ENCODE data around the gene SH3GL1. TPM values are rescaled to one million over a fixed set of nuclear protein-coding genes. Genes with fewer than 3 reads are reported as not detected.

Gene SH3GL1
- total RNA-seq, 2 experiments from 2014 or later, result 43.3 to 57.7 TPM

DNA sequence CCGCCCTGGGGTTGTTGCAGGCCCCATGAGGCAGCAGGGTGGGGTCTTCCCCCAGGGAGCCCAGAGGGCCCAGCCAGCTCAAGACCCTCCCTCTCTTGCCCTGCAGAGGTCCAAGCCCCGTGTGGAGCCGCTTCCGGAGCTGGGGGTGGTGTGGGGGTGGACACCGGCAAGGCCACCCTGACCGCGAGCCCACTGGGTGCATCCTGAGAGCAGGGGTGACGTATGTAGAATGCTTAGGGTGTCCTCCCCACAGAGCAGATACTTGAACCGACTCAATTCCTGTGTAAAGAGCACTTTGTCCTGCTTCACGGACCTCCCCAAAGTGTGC lies 42.4 kb upstream of the SH3GL1 start:
- H3K36me3 Mint-ChIP-seq, result peaks cover 18% of the 10 kb centered on the region

DNA sequence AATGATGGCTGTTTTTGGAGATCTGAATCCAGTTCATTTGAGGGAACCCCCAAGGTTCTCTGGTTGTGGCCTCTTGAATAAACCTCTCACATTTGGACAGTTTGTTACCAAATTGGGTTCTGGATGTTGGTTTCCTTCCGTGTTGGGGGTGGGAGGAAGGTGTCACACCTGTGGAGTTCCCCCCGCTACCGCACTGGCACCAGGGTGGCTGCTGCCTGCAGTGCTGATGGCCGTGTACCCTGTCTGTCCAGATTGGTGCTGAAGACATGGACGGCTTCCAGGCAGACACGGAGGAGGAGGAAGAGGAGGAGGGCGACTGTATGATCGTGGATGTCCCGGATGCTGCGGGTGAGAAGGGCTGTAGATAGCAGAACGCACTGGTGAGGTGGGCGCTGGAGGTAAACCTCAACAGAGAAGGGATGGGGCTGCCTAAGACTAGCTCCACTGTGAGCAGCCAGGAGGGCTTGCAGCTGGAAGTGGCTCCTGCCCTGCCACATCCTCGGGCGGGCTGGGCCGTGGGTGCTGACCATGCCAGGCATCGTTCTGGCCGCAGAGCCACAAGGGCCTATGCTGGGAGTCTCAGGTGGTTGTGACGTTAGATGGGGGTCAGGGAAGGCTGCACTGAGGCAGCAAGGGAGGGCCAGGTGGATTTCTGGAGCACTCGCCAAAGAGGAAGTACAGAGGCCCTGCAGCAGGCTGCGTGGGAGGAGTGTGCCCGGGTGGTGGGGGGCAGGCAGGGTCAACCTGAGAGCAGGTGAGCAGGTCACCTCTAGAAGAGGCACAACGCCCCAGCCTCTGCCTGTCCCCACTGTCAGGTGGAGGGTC lies 41.9 kb upstream of the SH3GL1 start:
- Mint-ChIP-seq H3K4me1 (no peaks in the 10 kb centered on the region), H3K4me3 (no peak overlapping the region), H3K36me3 (peaks cover 20% of the 10 kb centered on the region), H3K9me3 (ENCODE audit: low read depth) (no peaks in the 10 kb centered on the region), H3K27me3 (no peaks in the 10 kb centered on the region), H3K27ac (peak overlapping the region; percentile 42)
- no peak for DNase-seq
- CTCF ChIA-PET, result no interaction called here
- no peak for ATAC-seq

More for the DNA sequence above, 42.4 kb upstream of the SH3GL1 start:
- ATAC-seq (no peak), DNase-seq (no peak)
- no peak overlapping the region for H3K27ac Mint-ChIP-seq
- H3K9me3 Mint-ChIP-seq (ENCODE audit: low read depth), result no peaks in the 10 kb centered on the region
- CTCF ChIA-PET, result no interaction called here
- H3K4me3 Mint-ChIP-seq, result no peak overlapping the region
- no peaks in the 10 kb centered on the region for H3K27me3 Mint-ChIP-seq
- no peaks in the 10 kb centered on the region for H3K4me1 Mint-ChIP-seq

DNA sequence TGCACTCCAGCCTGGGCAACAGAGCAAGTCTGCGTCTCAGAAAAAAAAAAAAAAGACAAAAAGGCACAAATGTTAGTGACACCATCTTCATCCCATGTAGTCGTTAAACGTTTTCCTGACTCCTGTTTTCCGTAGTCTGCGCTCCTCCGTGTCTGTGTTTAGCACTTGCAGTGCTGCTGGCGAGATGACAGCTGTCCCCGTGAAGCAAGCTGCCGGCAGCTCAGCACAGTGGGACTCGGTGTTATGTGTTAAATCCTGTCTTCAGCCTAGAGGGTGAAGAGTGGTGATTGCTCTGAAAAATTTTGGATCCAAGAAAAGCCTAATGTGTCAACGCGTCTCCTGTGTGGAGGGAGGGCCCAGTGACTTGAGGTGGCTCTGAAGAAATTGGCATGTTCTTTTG lies 38.9 kb upstream of the SH3GL1 start:
- Mint-ChIP-seq H3K36me3 (peaks cover 30% of the 10 kb centered on the region), H3K9me3 (ENCODE audit: low read depth) (no peaks in the 10 kb centered on the region), H3K27ac (no peak overlapping the region), H3K4me1 (no peaks in the 10 kb centered on the region), H3K27me3 (no peaks in the 10 kb centered on the region), H3K4me3 (no peak overlapping the region)
- no peak for DNase-seq
- no peak for ATAC-seq
- CTCF ChIA-PET, result no interaction called here

DNA sequence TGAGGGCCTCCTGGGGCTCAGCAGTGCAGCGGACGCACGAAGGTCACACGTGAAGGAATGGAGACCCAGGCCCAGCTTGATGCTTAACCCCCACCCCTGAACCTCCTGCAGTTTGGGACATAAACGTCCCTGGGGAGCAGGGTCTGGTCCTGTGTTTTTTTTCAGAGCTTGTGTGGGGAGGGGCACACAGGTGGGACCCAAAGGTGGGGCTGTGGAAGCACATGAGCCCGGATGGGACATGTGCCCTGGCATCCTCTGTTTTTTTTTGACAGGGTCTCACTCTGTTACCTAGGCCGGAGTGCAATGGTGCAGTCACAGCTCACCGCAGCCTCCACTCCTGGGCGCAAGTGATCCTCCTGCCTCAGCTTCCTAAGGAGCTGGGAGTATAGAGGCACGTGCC lies 36.8 kb upstream of the SH3GL1 start:
- no peak overlapping the region for H3K27ac Mint-ChIP-seq
- H3K27me3 Mint-ChIP-seq, result no peaks in the 10 kb centered on the region
- no peaks in the 10 kb centered on the region for H3K9me3 Mint-ChIP-seq (ENCODE audit: low read depth)
- CTCF ChIA-PET, result no interaction called here
- H3K36me3 Mint-ChIP-seq, result peaks cover 38% of the 10 kb centered on the region
- ATAC-seq (no peak), DNase-seq (no peak)
- no peak overlapping the region for H3K4me3 Mint-ChIP-seq
- H3K4me1 Mint-ChIP-seq, result no peaks in the 10 kb centered on the region

DNA sequence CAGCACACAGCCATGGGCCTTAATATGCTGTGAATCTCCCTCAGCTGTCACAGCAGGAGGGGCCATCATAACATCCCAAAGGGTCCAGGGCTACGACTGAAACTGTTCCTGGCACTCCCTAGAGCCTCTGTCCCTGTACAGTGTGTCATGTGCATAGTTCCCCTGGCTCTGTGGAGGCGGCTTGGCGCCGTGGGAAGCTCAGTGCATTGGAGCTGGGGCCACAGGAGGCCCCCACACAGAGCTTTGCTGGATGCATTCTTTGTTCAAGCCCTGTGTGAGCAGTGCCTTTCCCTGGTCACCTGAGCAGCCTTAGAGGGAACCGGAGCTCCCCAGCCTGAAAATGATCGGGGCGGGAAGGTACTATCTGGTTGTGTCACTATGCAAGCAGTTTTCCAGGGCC lies 35.9 kb upstream of the SH3GL1 start:
- Mint-ChIP-seq H3K4me1 (no peaks in the 10 kb centered on the region), H3K9me3 (ENCODE audit: low read depth) (no peaks in the 10 kb centered on the region), H3K27me3 (no peaks in the 10 kb centered on the region), H3K27ac (no peak overlapping the region), H3K36me3 (peaks cover 43% of the 10 kb centered on the region), H3K4me3 (no peak overlapping the region)
- ATAC-seq, result no peak
- no peak for DNase-seq
- CTCF ChIA-PET, result no interaction called here

DNA sequence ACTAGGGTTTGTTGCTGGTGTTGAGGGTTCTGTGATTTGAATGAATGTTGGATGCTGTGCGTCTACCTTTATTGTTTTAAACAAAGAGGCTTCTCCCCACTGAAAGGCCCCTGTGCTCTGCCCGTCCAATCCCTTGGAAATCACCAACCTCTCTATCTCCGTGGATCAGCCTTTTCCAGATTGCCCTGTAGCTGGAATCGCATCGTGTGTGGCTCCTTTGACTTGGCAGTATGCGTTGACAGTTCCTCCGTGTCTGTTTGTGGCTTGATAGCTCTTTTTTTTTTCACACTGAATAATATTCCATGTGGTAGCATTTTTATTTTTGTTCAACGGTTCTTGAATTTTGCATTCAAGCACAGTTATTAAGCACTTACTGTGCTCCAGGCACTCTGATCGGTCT lies 34.0 kb upstream of the SH3GL1 start:
- Mint-ChIP-seq H3K9me3 (ENCODE audit: low read depth) (no peaks in the 10 kb centered on the region), H3K4me1 (no peaks in the 10 kb centered on the region), H3K27ac (no peak overlapping the region), H3K27me3 (no peaks in the 10 kb centered on the region), H3K36me3 (peaks cover 55% of the 10 kb centered on the region), H3K4me3 (no peak overlapping the region)
- ATAC-seq (no peak), DNase-seq (no peak)
- CTCF ChIA-PET, result no interaction called here

DNA sequence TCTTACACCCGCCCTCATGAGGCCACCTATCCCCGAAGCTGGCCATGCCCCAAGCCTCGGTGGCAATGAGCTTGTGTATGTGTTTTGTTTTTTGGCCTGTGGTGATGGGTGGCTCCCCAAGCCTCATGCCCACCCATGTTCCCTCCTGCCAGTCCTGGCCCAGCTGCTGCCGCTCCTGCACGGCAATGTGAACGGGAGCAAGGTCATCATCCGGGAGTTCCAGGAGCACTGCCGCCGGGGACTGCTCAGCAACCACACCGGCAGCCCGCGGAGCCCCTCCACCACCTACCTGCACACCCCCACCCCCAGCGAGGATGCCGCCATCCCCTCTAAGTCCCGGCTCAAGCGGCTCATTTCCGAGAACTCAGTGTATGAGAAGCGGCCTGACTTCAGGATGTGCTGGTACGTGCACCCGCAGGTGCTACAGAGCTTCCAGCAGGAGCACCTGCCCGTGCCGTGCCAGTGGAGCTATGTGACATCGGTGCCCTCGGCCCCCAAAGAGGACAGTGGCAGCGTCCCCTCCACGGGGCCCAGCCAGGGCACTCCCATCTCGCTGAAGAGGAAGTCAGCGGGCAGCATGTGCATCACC lies 32.7 kb upstream of the SH3GL1 start:
- Mint-ChIP-seq H3K4me1 (no peaks in the 10 kb centered on the region), H3K36me3 (peaks cover 58% of the 10 kb centered on the region), H3K27ac (no peak overlapping the region), H3K4me3 (no peak overlapping the region), H3K9me3 (ENCODE audit: low read depth) (no peaks in the 10 kb centered on the region), H3K27me3 (no peaks in the 10 kb centered on the region)
- CTCF ChIA-PET, result no interaction called here
- DNase-seq, result no peak
- ATAC-seq, result no peak

DNA sequence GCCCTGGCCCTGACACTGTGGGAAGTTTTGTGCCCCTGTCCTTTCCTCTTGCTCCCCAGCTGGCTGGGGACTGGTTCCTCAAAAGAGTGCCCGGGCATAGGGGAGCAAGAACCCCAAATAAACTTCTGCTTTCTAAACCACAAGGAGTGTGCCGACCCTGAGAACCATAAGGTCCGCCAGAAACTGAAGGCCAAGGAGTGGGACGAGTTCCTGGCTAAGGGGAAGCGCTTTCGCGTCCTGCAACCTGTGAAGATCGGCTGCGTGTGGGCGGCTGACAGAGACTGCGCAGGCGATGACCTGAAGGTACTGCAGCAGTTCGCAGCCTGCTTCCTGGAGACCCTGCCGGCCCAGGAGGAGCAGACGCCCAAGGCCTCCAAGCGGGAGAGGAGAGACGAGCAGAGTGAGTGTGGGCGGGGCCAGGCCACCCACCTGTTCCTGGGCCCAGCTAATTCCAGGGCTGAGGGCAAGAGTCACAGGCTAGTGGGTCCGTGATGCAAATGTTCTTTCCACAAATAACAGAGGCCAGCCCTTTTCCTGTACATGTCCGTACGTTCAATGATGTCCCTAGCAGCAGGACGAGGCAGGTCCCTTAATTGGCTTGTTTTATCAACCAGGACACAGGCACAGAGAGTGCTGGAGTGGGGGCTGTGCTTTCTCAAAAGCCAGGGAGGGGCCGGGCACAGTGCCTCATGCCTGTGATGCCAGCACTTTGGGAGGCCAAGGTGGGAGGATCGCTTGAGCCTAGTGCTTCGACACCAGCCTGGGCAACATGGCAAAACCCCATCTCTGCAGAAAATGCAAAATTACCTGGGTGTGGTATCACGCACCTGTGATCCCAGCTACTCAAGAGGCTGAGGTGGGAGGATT lies 31.7 kb upstream of the SH3GL1 start:
- Mint-ChIP-seq H3K27ac (no peak overlapping the region), H3K4me1 (no peaks in the 10 kb centered on the region), H3K36me3 (peaks cover 54% of the 10 kb centered on the region), H3K9me3 (ENCODE audit: low read depth) (no peaks in the 10 kb centered on the region), H3K4me3 (no peak overlapping the region), H3K27me3 (no peaks in the 10 kb centered on the region)
- ATAC-seq, result no peak
- CTCF ChIA-PET, result no interaction called here
- DNase-seq, result no peak

DNA sequence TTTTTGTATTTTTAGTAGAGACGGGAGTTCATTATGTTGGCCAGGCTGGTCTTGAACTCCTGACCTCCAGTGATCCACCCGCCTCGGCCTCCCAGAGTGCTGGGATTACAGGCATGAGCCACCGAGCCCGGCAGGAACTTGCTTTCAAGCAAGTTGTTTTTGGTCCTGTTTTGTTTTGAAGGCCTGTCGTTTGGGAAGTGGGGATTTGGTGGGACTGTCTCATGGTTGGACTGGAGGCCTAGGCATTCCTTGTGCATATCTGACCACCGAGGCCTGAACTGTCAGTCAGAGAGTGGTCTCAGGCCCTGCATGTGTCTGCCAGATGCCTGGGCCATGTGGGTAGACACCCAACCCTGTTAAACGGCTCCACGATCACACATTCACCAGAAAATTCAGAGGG lies 30.9 kb upstream of the SH3GL1 start:
- Mint-ChIP-seq H3K27ac (no peak overlapping the region), H3K27me3 (no peaks in the 10 kb centered on the region), H3K9me3 (ENCODE audit: low read depth) (no peaks in the 10 kb centered on the region), H3K4me1 (no peaks in the 10 kb centered on the region), H3K36me3 (peaks cover 54% of the 10 kb centered on the region), H3K4me3 (no peak overlapping the region)
- CTCF ChIA-PET, result no interaction called here
- no peak for ATAC-seq
- DNase-seq, result no peak

DNA sequence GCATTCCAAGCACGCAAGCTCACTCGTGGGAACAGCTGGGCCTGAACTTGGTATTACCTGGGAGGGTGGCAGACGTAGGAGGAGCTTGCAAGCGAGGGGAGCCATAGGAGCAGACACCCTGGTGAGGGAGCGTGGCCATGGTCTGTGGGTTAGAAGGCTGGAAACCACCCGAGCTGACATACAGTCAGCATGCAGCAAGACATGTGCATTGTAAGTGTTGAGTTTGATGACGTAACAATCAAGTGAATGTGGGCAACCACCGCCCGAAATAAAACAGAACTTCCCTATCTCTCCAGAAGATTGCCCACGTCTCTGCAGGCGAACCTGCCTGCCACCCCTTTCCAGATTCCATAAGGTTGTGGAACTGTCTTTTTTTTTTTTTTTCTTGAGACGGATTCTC lies 30.4 kb upstream of the SH3GL1 start:
- H3K9me3 Mint-ChIP-seq (ENCODE audit: low read depth), result no peaks in the 10 kb centered on the region
- DNase-seq (no peak), ATAC-seq (no peak)
- H3K27ac Mint-ChIP-seq, result no peak overlapping the region
- H3K27me3 Mint-ChIP-seq, result no peaks in the 10 kb centered on the region
- peaks cover 57% of the 10 kb centered on the region for H3K36me3 Mint-ChIP-seq
- no peak overlapping the region for H3K4me3 Mint-ChIP-seq
- CTCF ChIA-PET, result no interaction called here
- no peaks in the 10 kb centered on the region for H3K4me1 Mint-ChIP-seq

DNA sequence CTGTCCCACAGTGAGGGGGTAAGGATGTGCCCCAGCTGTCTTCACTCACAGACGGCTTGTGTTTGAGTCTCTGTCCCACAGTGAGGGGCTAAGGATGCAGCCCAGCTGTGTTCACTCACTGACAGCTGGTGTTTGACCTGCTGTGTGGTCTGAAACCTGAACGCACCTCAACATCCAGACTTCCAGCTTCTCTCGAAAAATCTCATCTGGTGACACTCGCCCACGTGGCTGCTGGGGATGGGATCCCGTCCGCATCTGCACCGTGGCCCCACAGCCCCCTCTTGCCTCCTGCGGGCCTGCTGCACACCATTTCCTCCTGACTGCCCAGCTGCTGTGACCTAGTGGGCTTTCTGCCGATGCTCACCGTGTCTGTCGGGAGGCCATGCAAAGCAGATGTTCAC lies 29.4 kb upstream of the SH3GL1 start:
- Mint-ChIP-seq H3K36me3 (peaks cover 58% of the 10 kb centered on the region), H3K27ac (no peak overlapping the region), H3K4me1 (no peaks in the 10 kb centered on the region), H3K9me3 (ENCODE audit: low read depth) (no peaks in the 10 kb centered on the region), H3K27me3 (no peaks in the 10 kb centered on the region), H3K4me3 (no peak overlapping the region)
- CTCF ChIA-PET, result no interaction called here
- DNase-seq (no peak), ATAC-seq (no peak)

DNA sequence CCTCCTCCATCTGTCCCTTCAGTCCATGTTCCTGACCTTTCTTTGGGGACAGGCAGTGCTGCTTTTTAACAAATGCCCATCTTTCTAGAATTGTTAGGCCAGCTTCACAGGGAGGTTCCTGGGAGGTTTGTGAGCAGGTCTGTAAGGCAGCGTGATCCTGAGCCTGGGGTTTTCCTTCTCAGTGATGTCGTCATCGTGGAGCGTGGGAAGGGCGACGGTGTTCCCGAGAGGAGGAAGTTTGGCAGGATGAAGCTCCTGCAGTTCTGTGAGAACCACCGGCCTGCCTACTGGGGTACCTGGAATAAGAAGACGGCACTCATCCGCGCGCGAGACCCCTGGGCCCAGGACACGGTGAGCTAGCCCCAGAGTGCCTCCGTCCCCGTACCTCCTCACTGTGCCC lies 28.9 kb upstream of the SH3GL1 start:
- Mint-ChIP-seq H3K4me1 (no peaks in the 10 kb centered on the region), H3K27me3 (no peaks in the 10 kb centered on the region), H3K27ac (no peak overlapping the region), H3K36me3 (peaks cover 54% of the 10 kb centered on the region), H3K9me3 (ENCODE audit: low read depth) (no peaks in the 10 kb centered on the region), H3K4me3 (no peak overlapping the region)
- ATAC-seq, result no peak
- no peak for DNase-seq
- CTCF ChIA-PET, result no interaction called here

DNA sequence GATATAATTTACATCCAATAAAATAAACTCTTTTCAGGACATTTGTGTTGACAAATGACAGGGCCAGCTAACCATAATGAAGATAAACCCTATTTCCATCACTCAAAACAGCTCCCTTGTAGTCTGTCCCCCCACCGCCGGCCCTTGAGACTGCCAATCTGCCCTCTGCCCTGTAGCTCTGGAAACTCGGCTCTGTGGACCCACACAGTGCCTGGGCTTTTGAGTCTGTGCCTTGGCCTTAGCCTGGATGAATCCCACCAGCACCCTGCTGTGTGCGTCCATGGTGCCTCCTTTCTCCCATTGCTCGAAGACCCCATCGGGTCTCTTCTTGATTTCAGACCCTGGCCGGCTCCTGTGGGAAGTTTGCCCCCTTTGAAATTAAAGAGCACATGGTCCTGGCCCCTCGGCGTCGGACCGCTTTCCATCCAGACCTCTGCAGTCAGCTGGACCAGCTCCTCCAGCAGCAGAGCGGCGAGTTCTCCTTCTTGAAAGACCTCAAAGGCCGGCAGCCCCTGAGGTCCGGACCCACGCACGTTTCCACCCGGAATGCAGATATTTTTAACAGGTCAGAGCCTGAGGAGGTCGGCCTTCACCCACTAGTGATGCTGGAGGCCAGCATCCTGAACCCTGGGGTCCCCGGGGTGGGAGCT lies 28.1 kb upstream of the SH3GL1 start:
- H3K27ac Mint-ChIP-seq, result no peak overlapping the region
- H3K4me3 Mint-ChIP-seq, result no peak overlapping the region
- DNase-seq, result no peak

More for the DNA sequence above, 28.1 kb upstream of the SH3GL1 start:
- H3K36me3 Mint-ChIP-seq, result peaks cover 58% of the 10 kb centered on the region
- CTCF ChIA-PET, result no interaction called here
- H3K4me1 Mint-ChIP-seq, result peaks cover 5% of the 10 kb centered on the region
- no peaks in the 10 kb centered on the region for H3K9me3 Mint-ChIP-seq (ENCODE audit: low read depth)
- no peaks in the 10 kb centered on the region for H3K27me3 Mint-ChIP-seq
- no peak for ATAC-seq
